GM13977 (cell line): ENCODE measurements around the gene BRMS1.

Experiments
- DNase-seq: peaks from one replicate; pipeline ENCODE4 v3.0.0; 2012; ENCODE audit warnings: low spot score
- in situ Hi-C: fragments of 300-500 bp; cut with MboI; formaldehyde crosslinking; loops from one replicate; pipeline ENCODE4 v1.12.0; 2022; ENCODE audit warnings: low sequenced_read_pairs, low pct_unique_long_range_greater_than_20kb, mixed read lengths, inconsistent platforms; ENCODE audit not compliant: unreplicated experiment
- TF ChIP-seq, protein P1 (sequence below): IDR thresholded peaks from 2 replicates; pipeline ENCODE4 v1.5.1; 2012; ENCODE audit warnings: mild to moderate bottlenecking, control low read depth; ENCODE audit not compliant: insufficient read depth; ENCODE audit errors: extremely low read depth, missing control alignments

BRMS1 gene

GRCh38 chr11:66328302-66329144, 16.4 kb downstream of the BRMS1 start:
- peak; percentile 90 for DNase-seq
- TF ChIP-seq, protein P1, sequence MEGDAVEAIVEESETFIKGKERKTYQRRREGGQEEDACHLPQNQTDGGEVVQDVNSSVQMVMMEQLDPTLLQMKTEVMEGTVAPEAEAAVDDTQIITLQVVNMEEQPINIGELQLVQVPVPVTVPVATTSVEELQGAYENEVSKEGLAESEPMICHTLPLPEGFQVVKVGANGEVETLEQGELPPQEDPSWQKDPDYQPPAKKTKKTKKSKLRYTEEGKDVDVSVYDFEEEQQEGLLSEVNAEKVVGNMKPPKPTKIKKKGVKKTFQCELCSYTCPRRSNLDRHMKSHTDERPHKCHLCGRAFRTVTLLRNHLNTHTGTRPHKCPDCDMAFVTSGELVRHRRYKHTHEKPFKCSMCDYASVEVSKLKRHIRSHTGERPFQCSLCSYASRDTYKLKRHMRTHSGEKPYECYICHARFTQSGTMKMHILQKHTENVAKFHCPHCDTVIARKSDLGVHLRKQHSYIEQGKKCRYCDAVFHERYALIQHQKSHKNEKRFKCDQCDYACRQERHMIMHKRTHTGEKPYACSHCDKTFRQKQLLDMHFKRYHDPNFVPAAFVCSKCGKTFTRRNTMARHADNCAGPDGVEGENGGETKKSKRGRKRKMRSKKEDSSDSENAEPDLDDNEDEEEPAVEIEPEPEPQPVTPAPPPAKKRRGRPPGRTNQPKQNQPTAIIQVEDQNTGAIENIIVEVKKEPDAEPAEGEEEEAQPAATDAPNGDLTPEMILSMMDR, result peak; percentile 94
- in situ Hi-C loops, result no loop called here

- in situ Hi-C loops, result no loop called here
- TF ChIP-seq, protein P1, result no peak
- no peak for DNase-seq
These were observed 16.9 kb downstream of the BRMS1 start for GRCh38 chr11:66328031-66328301.

DNA sequence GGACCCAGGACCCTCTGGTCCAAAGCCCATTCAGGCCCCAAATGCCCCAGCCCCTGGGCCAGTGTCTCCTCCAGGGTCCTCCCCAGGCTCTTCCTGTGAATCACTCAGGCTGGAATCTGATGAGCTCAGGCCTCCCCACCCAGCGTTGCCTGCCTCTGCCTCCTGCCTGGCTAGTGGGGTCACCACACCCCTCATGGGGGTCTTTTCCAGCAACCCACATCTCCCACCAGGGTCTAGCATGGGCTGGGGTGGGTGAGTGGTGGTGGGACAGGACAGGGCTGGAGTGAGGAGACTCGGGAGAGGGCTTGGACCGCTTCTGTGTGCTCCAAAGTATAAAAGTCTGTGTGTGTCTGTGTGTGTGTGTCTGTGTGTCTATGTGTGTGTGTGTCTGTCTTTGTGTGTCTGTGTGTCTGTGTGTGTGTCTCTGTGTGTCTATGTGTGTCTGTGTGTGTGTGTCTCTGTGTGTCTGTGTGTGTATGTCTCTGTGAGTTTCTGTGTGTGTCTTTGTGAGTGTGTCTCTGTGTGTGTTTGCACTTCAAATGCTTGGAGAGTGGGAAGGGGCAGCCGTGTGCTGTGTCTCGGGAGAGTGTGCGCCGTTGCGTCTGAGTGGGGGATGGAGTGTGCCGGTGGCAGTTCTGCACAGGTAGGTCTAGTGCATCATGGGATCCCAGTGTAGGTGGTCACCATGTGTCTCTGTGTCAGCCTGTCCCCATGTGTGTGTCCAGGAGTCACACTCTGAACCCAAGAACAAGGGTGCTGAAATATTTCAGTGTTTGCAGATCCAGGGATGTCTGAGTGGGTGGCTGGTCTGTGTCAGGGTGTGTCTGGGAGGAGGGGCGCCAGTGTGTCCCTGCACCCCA, 17.5 kb downstream of the BRMS1 start:
- in situ Hi-C loops, result no loop called here
- DNase-seq, result no peak
- TF ChIP-seq, protein P1, result no peak

DNA sequence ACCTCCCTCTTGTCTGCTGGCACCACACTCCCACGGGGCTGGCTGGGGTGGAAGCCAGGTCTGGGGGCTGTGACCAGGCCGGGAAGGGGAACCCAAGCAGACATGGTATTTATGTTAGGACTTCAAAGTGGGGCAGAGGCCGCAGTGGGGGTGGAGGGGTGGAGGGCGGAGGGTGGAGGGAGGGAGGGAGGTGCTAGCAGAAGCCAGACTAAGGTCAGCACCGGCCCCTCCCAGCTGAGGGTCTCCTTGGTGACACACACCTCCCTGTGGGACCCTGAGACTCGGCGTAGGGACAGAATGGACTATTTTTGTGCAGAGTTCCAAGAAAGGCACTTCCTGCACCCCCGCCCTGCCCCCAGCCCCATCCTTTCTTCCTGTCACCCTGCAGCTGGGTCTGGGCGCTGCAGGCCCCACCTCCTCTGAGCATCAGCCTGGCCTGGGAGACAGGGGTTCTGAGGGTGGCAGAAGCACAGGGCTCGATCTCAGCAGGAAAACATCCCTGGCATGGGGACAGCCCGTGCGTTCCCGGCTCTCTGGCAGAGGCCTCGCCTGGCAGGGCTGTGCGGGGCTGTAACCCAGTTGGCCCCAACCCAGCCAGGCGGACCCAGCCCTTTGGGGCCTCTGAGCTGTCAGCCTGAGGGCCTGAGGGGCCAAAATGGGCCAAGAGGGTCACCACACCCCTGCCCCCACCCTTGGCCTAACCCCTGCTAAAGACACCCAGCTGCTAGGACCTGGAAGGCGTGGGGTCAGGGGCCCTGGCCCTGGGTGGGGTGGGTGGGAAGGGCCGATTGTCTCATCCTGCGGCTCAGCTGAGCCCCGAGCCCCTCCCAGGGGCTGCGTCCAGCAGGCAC, 18.4 kb downstream of the BRMS1 start:
- in situ Hi-C loops, result no loop called here
- DNase-seq, result no peak

DNA sequence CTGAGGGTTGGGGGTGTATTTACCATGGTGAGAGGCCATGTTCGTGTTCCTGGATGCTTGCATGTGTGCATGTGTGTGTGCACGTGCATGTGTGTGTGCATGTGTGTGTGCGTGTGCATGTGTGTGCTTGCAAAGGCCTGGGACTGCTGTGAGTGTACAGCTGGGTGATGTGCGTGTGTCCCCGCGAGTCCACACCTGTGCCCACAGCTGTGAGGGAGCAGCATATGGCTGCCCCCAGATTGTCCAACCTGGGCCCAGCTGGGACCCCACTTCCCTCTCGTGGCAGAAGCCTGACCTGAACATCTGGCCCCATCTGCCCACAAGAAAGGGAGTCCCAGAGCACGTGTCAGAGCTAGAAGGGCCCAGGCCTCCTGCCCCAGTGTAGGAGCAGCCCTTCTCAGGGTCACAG, 19.6 kb downstream of the BRMS1 start:
- TF ChIP-seq, protein P1, result no peak
- in situ Hi-C loops, result no loop called here
- no peak for DNase-seq

More for the DNA sequence above, 18.4 kb downstream of the BRMS1 start:
- TF ChIP-seq, protein P1, result no peak

DNA sequence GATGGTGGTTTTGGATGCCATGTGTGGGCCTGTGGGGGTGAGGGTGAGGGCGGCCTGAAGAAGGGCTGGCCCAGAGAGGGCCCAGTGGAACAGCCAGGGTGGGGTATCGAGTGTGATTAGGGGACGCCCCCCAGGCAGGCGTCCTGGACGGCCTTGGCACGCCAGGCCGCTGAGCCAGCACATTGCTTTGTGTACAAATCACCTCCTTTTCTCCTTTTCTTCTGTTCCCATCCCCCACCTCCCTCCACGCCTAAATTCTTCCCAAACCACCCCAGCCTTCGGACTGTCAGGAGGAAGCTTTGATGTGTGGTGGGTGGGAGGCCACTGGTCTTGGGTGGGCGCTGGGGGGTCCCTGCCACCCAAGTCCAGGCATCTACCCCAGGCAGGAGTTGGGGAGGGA, 20.2 kb downstream of the BRMS1 start:
- no peak for DNase-seq
- TF ChIP-seq, protein P1, result no peak
- in situ Hi-C loops, result no loop called here
